ENCODE measurements around the gene KLHL14. TPM values are rescaled to one million over a fixed set of nuclear protein-coding genes. Genes with fewer than 3 reads are reported as not detected.
"Not testable (repeated sequence)": the region's sequence is repeated elsewhere in the genome, so short reads cannot be mapped to it uniquely, and the experiment has no call there.

Gene KLHL14
- total RNA-seq, 4 donors from 2014 or later, result 0.27 to 1.2 (median 0.33) TPM

DNA sequence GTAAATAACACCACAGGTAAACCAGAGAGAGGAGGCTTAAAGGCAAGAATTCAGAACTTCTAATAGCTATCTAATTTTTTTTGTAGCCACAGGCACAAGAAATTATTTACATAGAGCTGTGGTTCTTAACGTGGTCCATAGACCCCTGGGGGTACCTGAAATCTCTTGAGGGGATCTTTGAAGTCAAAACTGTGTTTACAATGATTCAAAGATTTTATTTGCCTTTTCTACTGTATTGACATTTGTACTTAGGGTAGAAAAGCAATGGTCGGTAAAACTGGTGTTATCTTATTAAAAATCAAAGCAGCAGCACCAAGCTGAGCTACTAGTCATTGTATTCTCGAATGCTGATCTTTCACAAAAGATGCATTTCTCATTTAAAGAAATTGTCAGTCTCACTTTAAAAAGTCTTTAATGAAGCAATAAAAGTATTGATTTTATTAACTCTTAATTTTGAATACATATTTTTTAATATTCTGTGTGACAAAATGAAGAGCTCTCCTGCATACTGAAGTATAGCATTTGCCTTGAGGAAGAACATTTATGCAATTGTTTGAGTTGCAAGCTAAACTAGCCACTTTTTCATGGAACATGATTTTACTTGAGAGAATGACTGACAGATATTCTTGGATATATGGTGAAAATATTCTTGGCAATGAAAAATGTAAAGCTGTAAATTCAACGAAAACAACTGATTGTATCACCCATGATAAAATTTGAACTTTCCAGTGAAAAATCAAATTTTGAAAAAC, 25.6 kb upstream of the KLHL14 start:
- TF ChIP-seq CTCF (IDR thresholded peaks at IDR 0.05) (no peak), POLR2AphosphoS5 (IDR thresholded peaks at IDR 0.05) (no peak), EP300 (IDR thresholded peaks at IDR 0.05) (no peak), POLR2A (IDR thresholded peaks at IDR 0.05) (no peak)
- Histone ChIP-seq H3K4me1 (no peaks in the 10 kb centered on the region), H3K27me3 (no peaks in the 10 kb centered on the region), H3K9me3 (peaks cover 0 to 28% (median 0%) of the 10 kb centered on the region in 3 donors), H3K36me3 (no peaks in the 10 kb centered on the region), H3K4me3 (no peak overlapping the region), H3K27ac (no peak overlapping the region)
- ATAC-seq, result no peak
- WGBS, 2 donors (ENCODE audit: low coverage in 1 of 2), result 70 to 71% methylated on average over 4 of the region's 4 CpGs

GRCh38 chr18:32794667-32795066, 21.8 kb upstream of the KLHL14 start:
- H3K27ac ChIP-seq, H3K4me1 ChIP-seq, H3K27me3 ChIP-seq, H3K4me3 ChIP-seq, H3K36me3 ChIP-seq, ATAC-seq: not testable (repeated sequence)
- no CpG with 5 or more reads among the region's 31 CpGs for WGBS, 2 donors (ENCODE audit: low coverage in 1 of 2)
- H3K9me3 ChIP-seq, result peaks cover 0 to 28% (median 0%) of the 10 kb centered on the region in 3 donors

- 71 to 80% methylated on average over 1 of the region's 1 CpG for WGBS, 2 donors (ENCODE audit: low coverage in 1 of 2)
- no peak overlapping the region for H3K4me3 ChIP-seq
- H3K27me3 ChIP-seq, result no peaks in the 10 kb centered on the region
- TF ChIP-seq POLR2AphosphoS5 (IDR thresholded peaks at IDR 0.05) (no peak), POLR2A (IDR thresholded peaks at IDR 0.05) (no peak), CTCF (IDR thresholded peaks at IDR 0.05) (no peak), EP300 (IDR thresholded peaks at IDR 0.05) (no peak)
- no peaks in the 10 kb centered on the region for H3K4me1 ChIP-seq
- no peak overlapping the region for H3K27ac ChIP-seq
- H3K36me3 ChIP-seq, result no peaks in the 10 kb centered on the region
- ATAC-seq, result no peak
- H3K9me3 ChIP-seq, result no peaks in the 10 kb centered on the region
These were observed 6.2 kb upstream of the KLHL14 start for GRCh38 chr18:32779010-32779409.

DNA sequence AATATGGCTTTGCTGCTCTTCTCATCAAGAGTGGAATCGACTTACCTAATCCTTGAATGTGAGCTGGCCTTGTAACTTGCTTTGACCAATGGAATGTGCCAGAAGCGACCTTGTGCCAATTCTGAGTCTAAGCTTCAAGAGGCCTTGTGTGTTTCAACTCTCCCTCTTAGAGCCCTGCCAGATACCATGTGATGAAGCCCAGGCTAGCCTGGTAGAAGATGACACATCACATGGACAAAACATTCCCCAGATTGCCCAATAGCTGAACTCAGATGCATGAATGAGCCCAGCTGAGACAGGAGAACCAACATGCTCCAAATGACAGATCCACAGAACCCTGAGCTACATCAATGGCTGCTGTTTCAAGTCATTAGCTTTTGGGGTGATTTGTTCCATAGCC, 4.2 kb upstream of the KLHL14 start:
- TF ChIP-seq POLR2AphosphoS5 (IDR thresholded peaks at IDR 0.05), result no peak
- ATAC-seq, result no peak
- 67 to 82% methylated on average over 1 to 2 of the region's 2 CpGs for WGBS, 2 donors (ENCODE audit: low coverage in 1 of 2)
- Histone ChIP-seq H3K27ac (no peak overlapping the region), H3K27me3 (peaks cover 13% of the 10 kb centered on the region), H3K36me3 (no peaks in the 10 kb centered on the region), H3K9me3 (no peaks in the 10 kb centered on the region), H3K4me3 (no peak overlapping the region), H3K4me1 (peaks cover 0 to 13% (median 0%) of the 10 kb centered on the region in 3 donors)

GRCh38 chr18:32776561-32776960, 3.7 kb upstream of the KLHL14 start:
- ATAC-seq, result no peak

More at GRCh38 chr18:32776561-32776960, 3.7 kb upstream of the KLHL14 start:
- Histone ChIP-seq H3K36me3 (no peaks in the 10 kb centered on the region), H3K9me3 (no peaks in the 10 kb centered on the region), H3K27ac (no peak overlapping the region), H3K4me3 (no peak overlapping the region), H3K27me3 (peaks cover 18% of the 10 kb centered on the region), H3K4me1 (peaks cover 0 to 18% (median 2%) of the 10 kb centered on the region in 3 donors)
- TF ChIP-seq EP300 (IDR thresholded peaks at IDR 0.05) (no peak), POLR2A (IDR thresholded peaks at IDR 0.05) (no peak), POLR2AphosphoS5 (IDR thresholded peaks at IDR 0.05) (no peak), CTCF (IDR thresholded peaks at IDR 0.05) (no peak)
- 56 to 88% methylated on average over 2 of the region's 2 CpGs for WGBS, 2 donors (ENCODE audit: low coverage in 1 of 2)
